ENCODE data around the gene SERPINH1.

SERPINH1 gene

DNA sequence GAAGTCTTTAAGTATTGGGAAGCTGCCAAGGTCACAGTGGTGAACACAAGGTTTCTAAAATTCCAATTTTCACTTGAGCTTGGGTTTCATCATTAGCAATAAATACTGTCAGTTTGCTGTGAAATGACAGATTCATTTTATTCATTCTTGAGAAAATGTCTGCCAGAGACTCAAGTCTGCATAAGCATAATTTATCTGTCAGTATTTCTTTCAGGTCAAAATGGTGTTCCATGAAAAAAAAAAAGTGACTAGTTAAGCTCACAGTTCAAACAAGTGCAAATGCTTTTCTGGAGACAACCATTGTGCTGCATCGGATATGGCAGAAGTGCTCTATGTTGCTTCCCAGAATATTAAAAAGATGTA lies 28.2 kb upstream of the SERPINH1 start:
- DNase-seq: no peak

DNA sequence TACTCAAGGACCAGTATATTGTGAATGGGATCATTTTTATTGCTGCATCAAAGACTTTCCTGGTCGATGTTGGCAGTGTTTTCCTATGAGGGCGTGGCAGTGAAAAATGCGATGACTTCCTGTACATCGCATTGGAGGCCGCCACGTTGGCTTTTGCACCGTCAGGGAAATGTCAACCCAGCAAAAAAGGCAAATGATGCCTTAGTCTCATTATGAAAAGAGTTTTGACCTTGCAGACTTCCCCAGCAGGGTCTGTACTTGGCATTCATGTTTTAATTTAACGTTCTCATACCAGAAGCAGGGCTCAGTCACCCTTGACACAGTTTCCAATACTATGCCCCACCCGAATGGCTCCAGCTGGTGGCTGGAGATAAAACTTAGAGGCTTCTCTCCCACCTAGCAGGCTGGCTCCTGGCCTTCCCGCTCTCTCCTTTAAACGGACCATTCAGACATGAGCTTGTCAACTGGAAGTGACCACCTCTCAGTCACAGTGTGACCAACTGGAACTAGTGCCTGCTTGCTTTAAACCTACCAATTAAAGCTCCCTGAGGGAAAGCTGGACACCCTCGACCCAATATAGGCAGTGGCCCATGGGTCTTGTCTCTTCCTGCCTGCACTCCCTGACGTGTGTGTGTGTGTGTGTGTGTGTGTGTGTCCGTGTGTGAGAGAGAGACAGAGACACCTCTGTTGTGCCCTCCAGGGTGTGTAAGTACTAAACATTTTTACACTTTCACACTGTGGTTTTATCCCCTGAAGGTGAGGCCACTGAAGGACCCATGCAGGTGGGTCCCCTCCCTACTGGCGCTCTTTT lies 27.6 kb upstream of the SERPINH1 start:
- no peak for DNase-seq

DNA sequence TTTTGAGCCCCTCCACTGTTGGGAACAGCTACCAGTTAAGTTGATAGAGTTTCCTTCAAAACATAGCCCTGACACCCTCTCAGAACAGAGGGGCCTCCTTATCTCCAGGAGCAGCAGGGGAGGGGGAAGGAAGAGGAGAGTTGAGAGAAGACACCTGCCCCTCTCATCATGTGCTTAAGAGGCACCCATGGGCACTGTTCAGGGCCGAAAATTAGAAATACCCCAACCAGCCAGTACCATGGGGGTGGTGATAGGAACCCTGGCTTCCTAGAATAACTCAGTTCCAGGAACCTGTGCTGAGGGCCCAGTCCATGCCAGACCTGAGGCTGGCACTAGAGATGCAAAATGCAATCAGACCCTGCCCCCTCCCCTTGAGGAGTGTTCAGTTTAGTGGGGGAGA lies 27.0 kb upstream of the SERPINH1 start:
- DNase-seq: no peak

DNA sequence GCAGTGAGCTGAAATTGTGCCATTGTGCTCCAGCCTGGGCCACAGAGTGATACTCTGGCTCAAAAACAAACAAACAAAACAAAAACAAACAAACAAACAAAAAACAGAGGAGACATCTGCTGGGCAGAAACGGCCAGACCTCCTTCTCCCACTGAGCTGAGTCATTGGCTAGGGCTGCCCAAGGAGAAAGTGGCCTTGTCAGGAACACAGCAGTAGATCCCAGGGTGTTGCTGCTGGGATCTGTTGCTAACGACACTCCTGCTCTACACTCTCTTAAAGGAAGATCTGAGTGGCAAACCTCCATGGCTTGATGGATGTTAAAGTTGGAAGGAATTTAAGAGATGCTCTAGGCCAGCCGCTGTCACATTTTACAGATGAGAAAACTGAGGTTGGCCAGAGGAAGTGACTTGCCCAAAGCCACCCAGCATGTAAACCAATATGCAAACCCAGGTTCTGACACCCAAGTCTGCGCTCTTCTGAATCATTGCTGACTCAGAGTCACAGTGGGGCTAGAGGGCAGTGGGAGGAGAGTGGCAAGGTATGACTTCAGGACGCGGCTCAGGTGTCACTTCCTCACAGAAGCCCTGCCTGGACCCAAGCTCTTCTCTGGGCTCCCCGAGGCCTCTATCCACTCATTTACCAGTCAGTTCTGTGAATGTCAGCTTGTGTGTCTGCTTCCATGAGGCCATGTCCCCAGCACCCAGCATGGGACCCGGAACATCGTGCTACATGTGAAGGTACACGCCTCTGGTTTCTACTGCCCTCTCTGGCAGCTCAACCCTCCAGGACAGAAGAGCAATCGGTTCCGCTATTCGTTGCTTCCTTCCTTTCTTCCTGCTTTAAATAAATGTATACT lies 25.0 kb upstream of the SERPINH1 start:
- peak; percentile 90 for DNase-seq

DNA sequence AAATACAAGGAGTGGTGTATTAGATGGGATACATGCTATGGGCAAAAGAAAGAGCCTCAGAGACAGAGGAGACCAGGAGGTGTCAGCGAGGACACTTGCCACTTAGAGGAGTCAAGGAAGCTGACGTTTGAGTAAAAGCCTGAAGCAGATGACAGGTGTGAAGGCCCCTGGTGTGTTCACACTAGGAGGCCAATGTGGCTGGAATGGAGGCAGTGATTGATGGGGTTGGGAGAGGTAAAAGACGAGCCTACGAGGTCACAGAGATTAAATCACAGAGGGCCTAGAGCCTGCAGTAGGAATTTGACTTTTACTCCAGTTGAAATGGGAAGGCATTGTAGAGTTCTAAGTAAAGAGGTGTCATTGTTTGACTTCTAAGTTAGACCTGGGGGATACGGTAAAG lies 24.3 kb upstream of the SERPINH1 start:
- no peak for DNase-seq

DNA sequence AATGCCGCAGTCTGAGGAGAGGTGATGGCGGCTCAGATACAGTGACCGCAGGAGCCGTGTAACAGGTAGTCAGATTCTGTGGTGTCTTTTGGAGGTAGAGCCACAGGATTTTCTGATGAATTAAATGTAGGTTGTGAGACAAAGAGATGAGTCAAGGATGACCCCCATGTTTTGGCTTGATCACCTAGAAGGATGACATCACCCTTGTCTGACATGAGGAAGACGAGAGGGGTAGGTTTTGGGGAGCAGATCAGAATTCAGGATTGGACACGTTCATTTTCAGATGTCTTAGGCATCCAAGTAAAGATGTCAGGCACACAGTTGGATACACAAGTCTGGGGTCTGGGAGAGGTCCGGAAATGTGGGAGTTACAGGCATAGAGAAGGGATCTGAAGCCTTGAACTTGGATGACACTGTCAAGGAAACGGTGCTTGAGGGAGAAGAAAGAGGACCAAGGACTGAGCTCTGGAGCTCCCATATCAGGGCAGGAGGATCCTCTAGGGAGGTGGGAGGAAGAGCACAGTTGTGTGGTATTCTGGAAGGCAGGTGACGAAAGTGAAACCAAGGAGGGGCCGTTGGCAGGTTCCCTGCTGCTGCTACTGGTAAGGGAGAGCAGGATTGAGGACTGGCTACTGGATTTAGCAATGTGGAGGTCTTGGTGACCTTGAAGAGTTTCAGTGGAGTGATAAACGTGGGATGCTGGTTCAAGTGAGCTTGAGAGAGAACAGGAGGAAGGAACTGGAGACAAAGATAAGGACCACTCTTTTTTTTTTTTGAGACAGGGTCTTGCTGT lies 23.7 kb upstream of the SERPINH1 start:
- DNase-seq: no peak

DNA sequence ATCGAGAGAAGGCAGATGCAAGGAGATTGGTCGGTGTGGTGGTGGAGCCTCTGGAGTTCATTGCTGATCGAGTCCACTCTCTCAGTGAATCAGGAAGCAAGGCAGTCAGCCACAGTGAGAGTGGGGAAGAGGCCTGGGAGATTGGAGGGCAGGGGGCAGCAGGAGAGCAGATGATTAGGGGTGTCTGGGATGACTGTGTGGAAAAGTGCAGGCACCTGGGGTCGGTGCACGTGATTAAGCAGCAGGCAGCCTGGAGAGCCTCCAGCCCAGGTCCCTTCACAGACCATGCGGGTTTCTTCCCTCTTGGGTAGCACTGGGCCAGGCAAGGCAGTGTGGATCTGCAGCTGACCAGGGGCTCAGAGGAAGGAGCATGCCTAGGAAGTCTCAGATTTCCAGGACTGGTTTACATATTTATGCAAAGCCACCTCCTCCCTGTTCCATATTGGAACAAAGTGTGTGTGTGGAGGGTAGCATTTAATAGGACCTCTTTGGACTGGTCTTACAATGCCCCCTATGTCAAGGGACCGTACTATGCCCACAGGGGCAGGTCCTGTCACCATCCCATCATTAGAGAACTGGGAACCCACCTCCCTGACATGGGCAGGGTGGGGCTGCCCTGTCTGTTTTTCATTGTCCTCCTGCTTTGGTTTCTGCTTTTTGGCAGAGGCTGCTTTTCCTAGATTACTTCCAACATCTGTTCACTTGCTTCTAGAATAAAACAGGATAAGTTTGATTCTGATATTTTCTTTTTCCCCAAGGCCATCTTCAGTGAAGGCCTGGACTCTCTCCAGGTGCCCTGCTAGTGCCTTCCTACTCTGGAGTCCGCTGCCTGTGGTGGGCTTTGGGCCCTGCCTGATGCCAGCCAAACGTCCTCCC lies 22.4 kb upstream of the SERPINH1 start:
- DNase-seq: no peak

DNA sequence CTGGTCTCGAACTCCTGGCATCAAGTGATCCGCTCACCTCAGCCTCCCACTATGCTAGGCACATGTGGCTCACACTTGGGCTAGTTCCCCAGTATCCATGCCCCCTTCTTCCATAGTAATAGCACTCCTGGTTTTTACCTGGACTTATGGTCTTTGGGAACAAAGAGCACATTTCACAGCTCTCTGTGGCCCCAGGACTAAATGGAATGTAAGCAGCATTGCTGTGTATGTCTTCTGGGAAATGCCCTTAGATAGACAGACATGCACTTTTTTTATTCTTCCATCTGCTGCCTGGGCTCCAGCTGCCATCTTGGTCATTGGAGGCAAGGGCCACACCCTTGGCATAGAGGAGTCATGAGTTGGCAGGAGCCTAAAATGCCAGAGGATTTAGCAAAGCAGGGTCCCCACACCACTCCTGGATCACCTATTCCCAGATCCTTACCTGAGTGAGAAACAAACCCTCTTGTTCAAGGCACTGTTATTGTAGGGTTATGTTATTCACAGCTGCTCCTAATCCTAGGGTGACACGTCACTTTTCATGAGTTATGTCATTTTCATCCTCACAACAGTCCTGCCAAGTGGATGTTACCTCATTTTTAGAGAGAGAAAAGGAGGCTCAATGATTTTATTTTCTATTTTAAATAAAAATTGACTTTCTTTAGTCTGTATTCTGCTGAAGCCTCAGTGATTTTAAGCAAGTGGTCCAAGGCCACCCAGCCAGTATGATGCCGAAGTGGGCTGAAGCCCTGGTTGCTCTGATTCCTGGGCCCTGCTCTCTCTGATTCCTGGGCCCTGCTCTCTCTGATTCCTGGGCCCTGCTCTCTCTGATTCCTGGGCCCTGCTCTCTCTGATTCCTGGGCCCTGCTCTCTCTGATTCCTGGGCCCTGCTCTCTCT lies 20.6 kb upstream of the SERPINH1 start:
- no peak for DNase-seq

DNA sequence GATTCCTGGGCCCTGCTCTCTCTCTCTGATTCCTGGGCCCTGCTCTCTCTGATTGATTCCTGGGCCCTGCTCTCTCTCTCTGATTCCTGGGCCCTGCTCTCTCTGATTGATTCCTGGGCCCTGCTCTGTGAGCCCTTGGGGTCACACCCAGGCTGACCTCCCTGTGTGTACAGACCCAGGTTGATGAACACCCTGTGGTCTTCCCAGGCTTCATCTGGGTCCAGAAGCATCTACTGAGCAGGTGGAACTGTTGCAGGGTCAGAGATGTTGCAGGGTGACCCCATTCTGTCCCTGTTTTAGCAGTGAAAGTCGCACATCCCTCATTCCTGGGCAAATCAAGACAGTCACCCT lies 20.0 kb upstream of the SERPINH1 start:
- DNase-seq: no peak

DNA sequence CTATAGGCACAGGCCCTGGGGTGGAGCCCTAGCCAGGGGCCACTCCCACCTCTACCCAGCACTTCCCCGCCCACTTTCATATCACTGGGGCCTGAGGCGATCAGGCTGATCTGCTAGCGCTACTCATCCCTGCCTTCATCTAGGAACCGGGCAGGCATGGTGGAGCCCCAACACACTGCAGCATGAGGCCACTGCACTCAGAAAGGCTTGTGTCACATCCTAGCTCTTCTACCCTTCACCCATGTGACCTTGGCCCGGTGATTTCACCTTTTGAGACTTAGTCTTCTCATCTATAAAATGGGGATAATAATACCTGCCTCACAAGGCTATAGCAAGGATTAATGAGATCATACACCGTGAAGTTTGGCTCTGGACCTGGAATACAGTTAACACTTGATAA lies 18.2 kb upstream of the SERPINH1 start:
- no peak for DNase-seq

DNA sequence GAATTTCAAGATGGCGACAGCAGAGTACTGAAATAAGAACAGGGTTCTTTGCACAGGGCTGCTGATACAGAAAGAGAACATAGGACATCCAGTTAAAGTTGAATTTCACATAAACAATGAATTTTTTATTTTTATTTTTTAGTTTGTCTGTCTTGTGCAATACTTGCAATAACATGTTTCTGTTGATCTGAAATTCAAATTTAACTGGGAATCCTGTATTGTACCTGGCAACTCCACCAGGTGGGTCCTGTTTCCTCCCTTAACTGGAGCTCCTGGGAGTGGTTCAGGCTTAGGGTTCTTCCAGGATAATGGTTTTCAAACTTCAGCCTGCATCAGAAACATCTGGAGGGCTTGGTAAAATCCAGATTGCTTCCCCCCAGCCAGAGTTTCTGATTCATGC lies 14.9 kb upstream of the SERPINH1 start:
- no peak for DNase-seq

DNA sequence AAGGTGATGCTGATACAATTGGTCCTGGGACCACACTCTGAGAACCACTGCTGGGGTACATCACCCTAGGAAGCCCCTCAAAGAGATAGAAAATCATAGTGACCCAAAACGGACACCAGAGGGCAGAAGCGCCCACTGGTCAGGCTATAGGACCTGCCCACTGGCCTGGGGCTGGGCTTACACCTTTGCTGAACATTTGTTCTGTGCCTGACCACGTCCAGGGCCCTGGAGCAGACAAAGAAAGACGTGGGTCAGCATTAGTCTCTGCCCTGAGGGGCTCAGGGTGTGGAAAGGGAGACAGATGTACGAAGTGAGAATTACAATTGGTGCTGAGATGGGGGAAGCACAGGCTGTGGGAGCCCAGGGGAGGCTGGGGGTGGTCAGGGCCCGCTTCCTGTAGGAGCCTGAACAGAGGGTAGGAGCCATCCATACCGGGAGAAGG lies 14.4 kb upstream of the SERPINH1 start:
- DNase-seq: peak; percentile 43

DNA sequence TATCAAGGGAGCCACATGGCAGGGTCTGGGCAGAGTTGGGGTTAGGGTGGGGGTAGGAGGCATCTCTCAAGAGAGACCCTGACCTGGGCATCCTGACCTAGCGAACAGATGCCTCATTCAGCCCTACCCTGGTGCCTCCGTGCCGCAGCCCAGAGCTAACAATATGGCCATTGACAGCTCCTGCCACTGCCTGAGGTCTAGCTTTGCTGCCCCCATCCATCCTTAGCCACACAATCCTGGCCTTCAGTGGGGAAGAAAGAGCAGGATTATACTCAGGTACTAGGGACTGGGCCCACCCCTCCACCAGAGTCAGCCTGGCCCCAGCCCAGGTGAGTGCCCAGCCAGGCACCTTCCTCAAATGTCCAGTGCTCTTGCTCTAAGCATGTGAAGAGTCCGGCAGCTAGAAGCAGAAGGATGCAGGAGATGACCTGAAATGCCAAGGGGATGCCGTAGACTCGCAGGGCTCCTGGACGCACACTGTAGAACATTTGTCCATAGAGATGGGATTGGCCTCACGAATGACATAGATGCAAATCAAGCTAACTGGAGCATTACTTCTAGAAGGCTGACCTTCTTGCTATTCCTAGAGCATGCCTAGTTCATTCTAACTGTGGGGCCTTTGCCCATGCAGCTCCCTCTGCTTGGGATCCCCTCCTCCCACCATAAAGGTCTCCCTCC lies 13.3 kb upstream of the SERPINH1 start:
- no peak for DNase-seq

DNA sequence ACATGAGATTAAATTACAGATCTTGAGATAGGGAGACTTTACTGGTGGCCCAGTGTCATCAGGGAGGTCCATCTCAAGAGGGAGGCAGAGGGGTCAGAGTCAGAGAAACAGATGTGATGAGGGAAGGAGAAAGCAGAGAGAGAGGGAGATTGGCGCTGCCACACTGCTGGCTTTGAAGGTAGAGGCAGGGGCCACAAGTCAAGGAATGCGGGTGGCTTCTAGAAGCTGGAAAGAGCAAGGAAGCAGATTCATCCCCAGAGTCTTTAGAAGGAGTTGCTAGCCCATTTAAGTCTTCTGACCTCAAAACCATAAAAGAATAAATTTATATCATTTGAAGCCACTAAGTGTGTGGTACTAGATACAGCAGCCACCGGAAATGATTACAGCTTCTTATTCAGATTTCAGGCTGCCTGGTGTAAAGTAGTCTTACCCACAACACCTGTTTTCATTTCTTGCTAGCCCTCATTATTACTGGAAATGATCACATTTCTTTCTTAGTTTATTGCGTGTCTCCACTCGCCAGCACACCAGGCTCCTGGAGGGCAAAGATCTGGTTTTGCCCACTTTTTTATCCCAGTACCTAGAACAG lies 12.6 kb upstream of the SERPINH1 start:
- DNase-seq: peak; percentile 28

DNA sequence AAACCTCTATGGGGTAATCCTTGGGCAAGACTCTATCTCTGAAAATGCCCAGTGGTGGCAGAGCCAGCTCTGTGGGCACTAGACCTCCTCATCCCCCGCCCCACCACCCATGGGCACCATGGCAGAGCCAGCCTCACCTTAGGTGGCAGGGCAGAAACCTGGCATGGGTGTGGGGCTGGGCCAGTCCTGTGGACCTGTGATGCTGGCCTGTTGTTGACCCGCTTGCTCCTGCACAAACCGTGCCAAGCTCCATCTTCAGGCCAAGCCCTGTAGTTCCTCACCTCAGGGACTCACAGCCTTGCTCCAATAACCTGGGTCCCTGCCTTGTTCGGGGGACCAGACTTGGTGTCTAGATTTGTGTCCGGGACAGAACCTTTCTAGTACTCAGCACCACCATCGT lies 8.9 kb upstream of the SERPINH1 start:
- no peak for DNase-seq

DNA sequence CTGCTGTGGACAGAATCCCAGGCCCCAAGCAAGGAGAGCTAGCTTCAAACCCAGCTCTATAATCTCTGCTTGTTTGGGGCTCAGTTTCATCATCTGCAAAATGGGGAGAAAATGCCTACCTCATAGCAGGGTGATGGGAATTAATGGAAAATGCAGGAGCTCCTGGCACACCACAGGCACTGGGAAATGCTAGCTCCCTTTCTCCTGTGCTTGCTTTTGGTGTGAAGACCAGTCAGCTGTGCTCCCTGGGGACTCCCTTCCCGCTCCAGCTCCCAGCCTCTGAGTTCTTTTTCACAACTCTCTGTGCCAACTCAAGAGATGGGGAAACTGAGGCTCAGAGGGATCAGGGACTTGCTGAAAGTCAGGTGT lies 8.2 kb upstream of the SERPINH1 start:
- no peak for DNase-seq

DNA sequence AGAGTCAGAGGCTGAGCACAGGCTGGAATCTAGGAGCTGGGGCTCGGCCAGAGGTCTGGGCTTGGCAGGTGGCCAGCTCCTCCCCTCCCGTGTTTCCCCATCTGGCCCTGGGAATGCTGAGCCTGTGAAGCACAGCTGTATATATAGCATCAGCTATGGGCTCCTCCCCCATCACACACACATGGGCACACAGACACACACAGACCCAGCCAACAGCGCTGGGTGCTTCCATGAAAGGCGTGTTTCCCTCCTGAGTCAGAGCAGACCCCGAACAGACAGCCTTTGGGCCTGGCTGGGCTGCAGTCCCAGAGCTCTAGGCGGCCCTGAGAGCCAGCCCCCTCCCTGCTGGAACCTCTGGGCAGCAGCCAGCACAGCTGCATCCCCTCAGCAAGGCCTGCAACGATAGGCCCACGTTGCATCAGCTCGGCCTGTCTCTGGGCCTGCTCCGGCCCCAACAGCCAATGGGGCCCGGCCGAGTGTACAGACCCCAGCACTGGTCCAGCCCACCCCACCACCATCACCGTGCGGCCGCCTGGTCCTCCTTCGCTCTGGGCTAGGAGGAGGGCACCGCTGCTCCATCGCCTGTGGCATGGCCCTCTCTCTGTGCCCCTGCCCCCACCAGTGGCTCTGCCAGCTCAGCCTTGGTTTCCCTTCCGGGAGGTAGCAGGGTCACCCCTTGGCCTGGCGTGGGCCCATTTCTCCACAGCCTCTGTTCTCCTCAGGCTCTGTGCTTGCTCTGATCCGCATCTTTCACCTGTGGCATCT lies 7.6 kb upstream of the SERPINH1 start:
- no peak for DNase-seq

DNA sequence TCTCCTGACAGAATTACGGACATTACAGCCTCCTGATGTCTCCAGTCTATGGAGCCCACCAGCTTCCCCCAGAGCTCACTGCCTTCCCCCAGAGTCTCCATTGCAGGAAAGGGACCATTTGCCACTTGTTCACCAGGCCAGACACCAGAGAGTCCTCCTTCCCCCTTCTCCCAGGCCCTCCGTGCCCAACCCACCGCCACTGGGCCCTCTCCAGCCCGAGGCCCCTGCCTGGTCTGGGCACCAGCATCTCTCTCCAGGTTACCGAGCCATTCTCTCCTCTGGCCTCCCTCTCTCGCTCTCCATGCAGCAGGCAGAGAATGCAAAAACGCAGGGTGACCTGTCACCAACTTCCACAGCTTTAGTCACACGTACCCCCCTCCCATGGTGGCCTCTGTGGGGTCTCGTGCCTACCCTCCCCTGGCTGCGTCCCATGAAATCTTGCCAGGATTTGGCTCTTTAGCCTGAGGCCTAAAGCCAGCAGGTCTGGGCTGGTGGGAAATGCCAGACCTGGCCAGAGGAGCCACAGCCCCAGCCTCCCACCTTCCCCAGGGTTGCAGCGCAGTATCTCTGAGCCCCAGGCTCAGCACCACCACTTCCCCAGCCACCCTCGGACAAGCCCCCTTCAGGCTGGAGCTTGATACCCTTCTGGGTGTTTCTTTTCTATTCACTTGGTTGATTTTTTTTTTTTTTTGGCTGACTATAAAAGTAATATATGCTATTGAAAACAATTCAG lies 6.8 kb upstream of the SERPINH1 start:
- no peak for DNase-seq

DNA sequence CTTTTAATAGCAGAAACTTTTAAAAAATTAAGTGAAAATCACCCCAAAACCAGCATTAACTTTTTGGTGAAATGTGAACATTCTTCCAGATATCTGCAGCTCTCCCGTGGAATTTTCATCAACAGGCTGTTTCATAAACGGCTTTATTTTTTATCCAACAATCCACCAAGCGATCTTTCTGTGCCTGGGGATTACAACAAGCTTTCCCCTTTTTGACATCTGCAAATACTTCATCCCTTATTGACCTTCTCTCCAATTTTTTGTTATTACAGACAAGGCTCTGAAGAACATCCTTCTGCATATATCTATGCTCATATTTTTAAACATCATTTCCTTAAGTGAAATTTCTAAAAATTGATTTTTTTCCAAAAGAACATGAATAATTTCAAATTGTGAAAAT lies 5.8 kb upstream of the SERPINH1 start:
- no peak for DNase-seq
